Neural cell (in vitro differentiated cells): ENCODE data around the gene PRKAG2. TPM values are rescaled to one million over a fixed set of nuclear protein-coding genes. Genes with fewer than 3 reads are reported as not detected.

ENCODE experiments used
- H2AFZ ChIP-seq: fragments of 200-600, 300-800 bp; sonication (generic), shearing (Covaris generic); 2 replicates; pipeline ENCODE4 v1.6.0; 2014; ENCODE audit warnings: low read depth, mild to moderate bottlenecking, antibody characterized with exemption, low read length, moderate library complexity
- H3F3A ChIP-seq: fragments of 200-600 bp; shearing (Covaris generic); 2 replicates; pipeline ENCODE4 v1.6.1; 2016; ENCODE audit warnings: mild to moderate bottlenecking, moderate library complexity, mixed read lengths, antibody characterized with exemption, low read length; ENCODE audit not compliant: insufficient read depth, poor library complexity, severe bottlenecking
- H3K27ac ChIP-seq: fragments of 200-600, 300-800 bp; sonication (generic), shearing (Covaris generic); 2 replicates; pipeline ENCODE4 v1.5.1; 2014; ENCODE audit warnings: mild to moderate bottlenecking, low read length, moderate library complexity
- H3K27me3 ChIP-seq: fragments of 300-800, 200-600 bp; sonication (generic), shearing (Covaris generic); 2 replicates; pipeline ENCODE4 v1.6.0; 2014; ENCODE audit warnings: mild to moderate bottlenecking, low read depth, low read length, moderate library complexity; ENCODE audit not compliant: insufficient read depth
- H3K36me3 ChIP-seq: fragments of 300-800, 200-600 bp; sonication (generic), shearing (Covaris generic); 2 replicates; pipeline ENCODE4 v1.5.1; 2014; ENCODE audit warnings: mild to moderate bottlenecking, antibody characterized with exemption, low read length, moderate library complexity; ENCODE audit not compliant: insufficient read depth
- H3K4me2 ChIP-seq: fragments of 300-800, 200-600 bp; sonication (generic), shearing (Covaris generic); 2 replicates; pipeline ENCODE4 v1.6.0; 2014; ENCODE audit warnings: mild to moderate bottlenecking, low read length
- H3K4me3 ChIP-seq: fragments of 300-800, 200-600 bp; sonication (generic), shearing (Covaris generic); 2 replicates; pipeline ENCODE4 v1.5.1; 2014; ENCODE audit warnings: mild to moderate bottlenecking, low read length, moderate library complexity
- H3K79me2 ChIP-seq: fragments of 200-600 bp; shearing (Covaris generic); replicated peaks from 2 replicates; pipeline ENCODE4 v1.6.0; 2014; ENCODE audit warnings: mild to moderate bottlenecking, low read length, moderate library complexity; ENCODE audit not compliant: insufficient read depth
- H3K9ac ChIP-seq: fragments of 300-800, 200-600 bp; sonication (generic), shearing (Covaris generic); 2 replicates; pipeline ENCODE4 v1.6.1; 2016; ENCODE audit warnings: mild to moderate bottlenecking, low read length, mixed read lengths
- H3K9me2 ChIP-seq: fragments of 200-600 bp; shearing (Covaris generic); 2 replicates; pipeline ENCODE4 v1.6.1; 2016; ENCODE audit warnings: mild to moderate bottlenecking, low read length, mixed read lengths; ENCODE audit not compliant: insufficient read depth
- H3K9me3 ChIP-seq: fragments of 200-600, 300-800 bp; sonication (generic), shearing (Covaris generic); 2 replicates; pipeline ENCODE4 v1.6.1; 2016; ENCODE audit warnings: mild to moderate bottlenecking, mixed run types, low read length, moderate library complexity, mixed read lengths
- H4K20me1 ChIP-seq: fragments of 200-600 bp; shearing (Covaris generic); 2 replicates; pipeline ENCODE4 v1.6.1; 2016; ENCODE audit warnings: mild to moderate bottlenecking, mixed run types; ENCODE audit not compliant: insufficient read depth
- EP300 ChIP-seq: fragments of 450-650 bp; conservative IDR thresholded peaks from 2 replicates; pipeline ENCODE4 v1.6.1; 2014; ENCODE audit warnings: antibody characterized with exemption, mild to moderate bottlenecking, moderate library complexity; ENCODE audit not compliant: poor library complexity, severe bottlenecking
- EZH2 ChIP-seq: fragments of 200-600, 300-800 bp; shearing (Covaris generic), sonication (generic); IDR thresholded peaks from 2 replicates; pipeline ENCODE4 v1.6.1; 2014; ENCODE audit warnings: antibody characterized with exemption, low read length, borderline replicate concordance, mild to moderate bottlenecking; ENCODE audit not compliant: insufficient read depth, poor library complexity, severe bottlenecking
- MXI1 ChIP-seq: fragments of 450-650 bp; conservative IDR thresholded peaks from 2 replicates; pipeline ENCODE4 v1.6.1; 2014; ENCODE audit warnings: antibody characterized with exemption, mild to moderate bottlenecking; ENCODE audit not compliant: poor library complexity, severe bottlenecking
- POLR2AphosphoS5 ChIP-seq: IDR thresholded peaks from 2 replicates; pipeline ENCODE4 v1.6.1; 2012
- RAD21 ChIP-seq: fragments of 450-650 bp; conservative IDR thresholded peaks from 2 replicates; pipeline ENCODE4 v1.6.1; 2014; ENCODE audit warnings: antibody characterized with exemption, mild to moderate bottlenecking, moderate library complexity
- REST ChIP-seq: IDR thresholded peaks from 2 replicates; pipeline ENCODE4 v1.6.1; 2012; ENCODE audit warnings: borderline replicate concordance
- SMC3 ChIP-seq: fragments of 450-650 bp; conservative IDR thresholded peaks from 2 replicates; pipeline ENCODE4 v1.6.1; 2014; ENCODE audit warnings: antibody characterized with exemption, mild to moderate bottlenecking, moderate library complexity; ENCODE audit not compliant: poor library complexity
- TAF1 ChIP-seq: IDR thresholded peaks from 2 replicates; pipeline ENCODE4 v1.6.1; 2012; ENCODE audit warnings: low read depth
- polyA plus RNA-seq: library from polyadenylated mRNA; depleted of rRNA; stranded (reverse); fragments of >200 nt; gene quantifications from 2 replicates; pipeline ENCODE4 v1.2.3, GENCODE V29; 2014
- TF ChIP-seq, protein P1 (sequence below): fragments of 450-650 bp; IDR thresholded peaks from 2 replicates; pipeline ENCODE4 v1.5.1; 2014; ENCODE audit warnings: antibody characterized with exemption, mild to moderate bottlenecking, moderate library complexity; ENCODE audit not compliant: poor library complexity, severe bottlenecking

The PRKAG2 gene
- polyA plus RNA-seq, 1 donor from 2014 or later: 22.9 TPM

DNA sequence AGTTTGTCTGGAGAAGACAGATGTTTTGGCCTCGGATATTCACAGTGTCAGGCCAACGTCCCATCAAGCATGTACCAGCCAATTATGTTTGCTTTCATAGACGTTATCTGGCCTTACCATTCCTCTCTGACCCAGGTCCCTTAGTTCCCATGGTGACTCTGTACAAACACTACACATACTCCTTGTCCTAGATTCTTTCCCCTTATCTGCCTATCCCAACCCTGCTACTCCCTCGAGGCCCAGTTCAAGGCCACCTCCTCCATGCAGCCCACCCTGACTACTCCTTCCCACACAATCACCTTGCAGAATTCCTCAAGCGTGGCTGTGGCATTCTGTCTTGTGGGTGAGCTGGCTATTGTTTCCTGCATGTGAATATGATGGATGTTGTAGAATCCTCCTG lies 155.2 kb downstream of the PRKAG2 start:
- Histone ChIP-seq H3K27ac (no peak overlapping the region), H3K4me2 (no peak overlapping the region), H3K9me2 (no peaks in the 10 kb centered on the region), H3K9ac (no peak overlapping the region), H4K20me1 (no peaks in the 10 kb centered on the region), H3K36me3 (no peaks in the 10 kb centered on the region), H3K79me2 (no peaks in the 10 kb centered on the region), H3K27me3 (no peaks in the 10 kb centered on the region), H3K9me3 (no peaks in the 10 kb centered on the region), H2AFZ (no peak overlapping the region), H3K4me3 (no peak overlapping the region), H3F3A (no peaks in the 10 kb centered on the region)
- TF ChIP-seq MXI1: no peak
- no peak for TF ChIP-seq RAD21
- no peak for TF ChIP-seq EP300
- TF ChIP-seq POLR2AphosphoS5: no peak
- TF ChIP-seq EZH2: no peak
- TF ChIP-seq SMC3: no peak
- no peak for TF ChIP-seq REST
- TF ChIP-seq, protein P1, sequence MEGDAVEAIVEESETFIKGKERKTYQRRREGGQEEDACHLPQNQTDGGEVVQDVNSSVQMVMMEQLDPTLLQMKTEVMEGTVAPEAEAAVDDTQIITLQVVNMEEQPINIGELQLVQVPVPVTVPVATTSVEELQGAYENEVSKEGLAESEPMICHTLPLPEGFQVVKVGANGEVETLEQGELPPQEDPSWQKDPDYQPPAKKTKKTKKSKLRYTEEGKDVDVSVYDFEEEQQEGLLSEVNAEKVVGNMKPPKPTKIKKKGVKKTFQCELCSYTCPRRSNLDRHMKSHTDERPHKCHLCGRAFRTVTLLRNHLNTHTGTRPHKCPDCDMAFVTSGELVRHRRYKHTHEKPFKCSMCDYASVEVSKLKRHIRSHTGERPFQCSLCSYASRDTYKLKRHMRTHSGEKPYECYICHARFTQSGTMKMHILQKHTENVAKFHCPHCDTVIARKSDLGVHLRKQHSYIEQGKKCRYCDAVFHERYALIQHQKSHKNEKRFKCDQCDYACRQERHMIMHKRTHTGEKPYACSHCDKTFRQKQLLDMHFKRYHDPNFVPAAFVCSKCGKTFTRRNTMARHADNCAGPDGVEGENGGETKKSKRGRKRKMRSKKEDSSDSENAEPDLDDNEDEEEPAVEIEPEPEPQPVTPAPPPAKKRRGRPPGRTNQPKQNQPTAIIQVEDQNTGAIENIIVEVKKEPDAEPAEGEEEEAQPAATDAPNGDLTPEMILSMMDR: no peak
- TF ChIP-seq TAF1: no peak

- no peak overlapping the region for H3K4me2 ChIP-seq
- TF ChIP-seq MXI1 (no peak), RAD21 (no peak), EZH2 (no peak), SMC3 (no peak), REST (no peak)
- no peaks in the 10 kb centered on the region for H3K9me2 ChIP-seq
- no peak overlapping the region for H3K9ac ChIP-seq
- no peak overlapping the region for H3K4me3 ChIP-seq
- no peaks in the 10 kb centered on the region for H3F3A ChIP-seq
- H3K36me3 ChIP-seq: no peaks in the 10 kb centered on the region
- H3K9me3 ChIP-seq: no peaks in the 10 kb centered on the region
- H2AFZ ChIP-seq: no peak overlapping the region
- H3K27me3 ChIP-seq: no peaks in the 10 kb centered on the region
- no peaks in the 10 kb centered on the region for H4K20me1 ChIP-seq
- no peak overlapping the region for H3K27ac ChIP-seq
- H3K79me2 ChIP-seq: no peaks in the 10 kb centered on the region
Observed at GRCh38 chr7:151721236-151721635, 155.7 kb downstream of the PRKAG2 start.
